Measurements from ENCODE around the gene PRKCH. TPM values are rescaled to one million over a fixed set of nuclear protein-coding genes. Genes with fewer than 3 reads are reported as not detected.

Gene PRKCH
- total RNA-seq, 1 experiment from 2014 or later: 18.3 TPM

- ChIA-PET CTCF (no interaction called here), POLR2A (no interaction called here)
- Mint-ChIP-seq H3K27ac (ENCODE audit: unreplicated experiment) (peak overlapping the region; percentile 18), H3K4me1 (ENCODE audit: low read depth, unreplicated experiment) (peaks cover 41% of the 10 kb centered on the region), H3K9me3 (ENCODE audit: unreplicated experiment) (no peaks in the 10 kb centered on the region), H3K36me3 (ENCODE audit: insufficient read depth, unreplicated experiment) (peaks cover 27% of the 10 kb centered on the region), H3K4me3 (ENCODE audit: unreplicated experiment) (no peak overlapping the region), H3K27me3 (ENCODE audit: insufficient read depth, unreplicated experiment) (no peaks in the 10 kb centered on the region)
- no peak for TF ChIP-seq CTCF (IDR thresholded peaks at IDR 0.05; ENCODE audit: insufficient read depth in 1 of 2, low read depth in 1 of 2, low read length in 1 of 2, severe bottlenecking in 1 of 2, unreplicated experiment in 1 of 2)
- Histone ChIP-seq H3K4me3 (ENCODE audit: low read depth, low read length) (no peak overlapping the region), H3K4me1 (peaks cover 29% of the 10 kb centered on the region), H3K9me3 (no peaks in the 10 kb centered on the region), H3K36me3 (ENCODE audit: control insufficient read depth, insufficient read depth, low read length) (no peaks in the 10 kb centered on the region), H3K27me3 (replicated peaks; ENCODE audit: control insufficient read depth, insufficient read depth, low read length) (no peaks in the 10 kb centered on the region)
- DNase-seq: no peak
- BruUV-seq (replicated peaks): no TSS peak
- intact Hi-C loops (cut with micrococcal nuclease; ENCODE audit: unreplicated experiment): no loop called here
Measured at GRCh38 chr14:61540931-61541330, 219.6 kb downstream of the PRKCH start.

- CTCF ChIA-PET: no interaction called here
- DNase-seq: no peak
- no TSS peak for BruUV-seq (replicated peaks)
- intact Hi-C loops (cut with micrococcal nuclease; ENCODE audit: unreplicated experiment): no loop called here
- Histone ChIP-seq H3K27me3 (replicated peaks; ENCODE audit: control insufficient read depth, insufficient read depth, low read length) (no peaks in the 10 kb centered on the region), H3K4me1 (peaks cover 23% of the 10 kb centered on the region), H3K9me3 (no peaks in the 10 kb centered on the region), H3K4me3 (ENCODE audit: low read depth, low read length) (no peak overlapping the region), H3K36me3 (ENCODE audit: control insufficient read depth, insufficient read depth, low read length) (no peaks in the 10 kb centered on the region)
- no peak for TF ChIP-seq CTCF (IDR thresholded peaks at IDR 0.05; ENCODE audit: insufficient read depth in 1 of 2, low read depth in 1 of 2, low read length in 1 of 2, severe bottlenecking in 1 of 2, unreplicated experiment in 1 of 2)
- no peak overlapping the region for H3K4me3 Mint-ChIP-seq (ENCODE audit: unreplicated experiment)
- H3K4me1 Mint-ChIP-seq (ENCODE audit: low read depth, unreplicated experiment): peaks cover 32% of the 10 kb centered on the region
- no peaks in the 10 kb centered on the region for H3K27me3 Mint-ChIP-seq (ENCODE audit: insufficient read depth, unreplicated experiment)
- POLR2A ChIA-PET: no interaction called here
- peaks cover 14% of the 10 kb centered on the region for H3K36me3 Mint-ChIP-seq (ENCODE audit: insufficient read depth, unreplicated experiment)
- H3K9me3 Mint-ChIP-seq (ENCODE audit: unreplicated experiment): no peaks in the 10 kb centered on the region
- no peak overlapping the region for H3K27ac Mint-ChIP-seq (ENCODE audit: unreplicated experiment)
Measured at GRCh38 chr14:61542848-61543790, 221.7 kb downstream of the PRKCH start.

GRCh38 chr14:61543946-61544345 lies 222.6 kb downstream of the PRKCH start:
- no TSS peak for BruUV-seq (replicated peaks)
- CTCF ChIA-PET: no interaction called here
- Histone ChIP-seq H3K4me3 (ENCODE audit: low read depth, low read length) (no peak overlapping the region), H3K27me3 (replicated peaks; ENCODE audit: control insufficient read depth, insufficient read depth, low read length) (no peaks in the 10 kb centered on the region), H3K9me3 (no peaks in the 10 kb centered on the region), H3K4me1 (peaks cover 18% of the 10 kb centered on the region), H3K36me3 (ENCODE audit: control insufficient read depth, insufficient read depth, low read length) (no peaks in the 10 kb centered on the region)
- H3K27me3 Mint-ChIP-seq (ENCODE audit: insufficient read depth, unreplicated experiment): no peaks in the 10 kb centered on the region
- no peak overlapping the region for H3K27ac Mint-ChIP-seq (ENCODE audit: unreplicated experiment)
- POLR2A ChIA-PET: no interaction called here
- intact Hi-C loops (cut with micrococcal nuclease; ENCODE audit: unreplicated experiment): no loop called here
- no peak for TF ChIP-seq CTCF (IDR thresholded peaks at IDR 0.05; ENCODE audit: insufficient read depth in 1 of 2, low read depth in 1 of 2, low read length in 1 of 2, severe bottlenecking in 1 of 2, unreplicated experiment in 1 of 2)
- peaks cover 14% of the 10 kb centered on the region for H3K36me3 Mint-ChIP-seq (ENCODE audit: insufficient read depth, unreplicated experiment)
- DNase-seq: no peak
- peaks cover 26% of the 10 kb centered on the region for H3K4me1 Mint-ChIP-seq (ENCODE audit: low read depth, unreplicated experiment)
- no peak overlapping the region for H3K4me3 Mint-ChIP-seq (ENCODE audit: unreplicated experiment)
- no peaks in the 10 kb centered on the region for H3K9me3 Mint-ChIP-seq (ENCODE audit: unreplicated experiment)
